ENCODE measurements around the gene FAM117B.
"Not testable (repeated sequence)": the region's sequence is repeated elsewhere in the genome, so short reads cannot be mapped to it uniquely, and the experiment has no call there.

The FAM117B gene

GRCh38 chr2:202764991-202765390 lies 130.2 kb downstream of the FAM117B start:
- no peak for DNase-seq

DNA sequence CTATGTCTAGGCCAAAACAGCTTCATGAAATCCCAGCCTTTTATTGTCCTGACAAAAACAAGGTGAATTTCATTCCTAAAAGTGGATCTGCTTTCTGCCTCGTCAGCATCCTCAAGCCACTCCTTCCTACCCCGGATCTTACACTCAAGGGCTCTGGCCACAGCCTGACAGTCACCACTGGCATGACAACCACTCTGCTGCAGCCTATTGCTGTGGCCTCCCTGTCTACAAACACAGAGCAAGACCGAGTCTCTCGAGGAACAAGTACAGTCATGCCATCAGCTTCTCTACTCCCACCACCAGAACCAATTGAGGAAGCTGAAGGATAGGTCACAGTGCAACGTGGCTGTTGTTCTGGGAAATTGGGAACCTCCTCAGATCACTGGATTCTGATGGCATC lies 130.7 kb downstream of the FAM117B start:
- DNase-seq: no peak

DNA sequence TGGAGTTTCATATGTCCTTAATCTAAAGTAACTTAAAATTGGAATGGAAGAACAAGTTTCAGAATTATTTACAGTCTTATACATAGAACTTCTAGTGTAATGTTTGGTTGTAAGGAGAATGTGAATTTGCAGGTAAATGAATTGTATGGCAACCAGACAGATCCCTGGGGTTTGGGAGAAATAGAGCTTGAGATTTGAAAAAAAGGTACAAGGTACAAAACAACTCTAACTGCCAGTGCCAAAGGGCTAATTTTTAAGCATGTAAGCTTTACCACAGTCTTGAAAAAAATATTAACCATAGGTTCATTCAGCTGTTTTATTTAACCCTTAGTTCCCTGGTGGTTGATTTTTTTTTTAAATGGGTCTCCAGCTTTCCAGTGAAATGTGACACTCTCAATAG lies 133.5 kb downstream of the FAM117B start:
- DNase-seq: no peak

- DNase-seq: no peak
These were observed 134.4 kb downstream of the FAM117B start for GRCh38 chr2:202769201-202769600.

DNA sequence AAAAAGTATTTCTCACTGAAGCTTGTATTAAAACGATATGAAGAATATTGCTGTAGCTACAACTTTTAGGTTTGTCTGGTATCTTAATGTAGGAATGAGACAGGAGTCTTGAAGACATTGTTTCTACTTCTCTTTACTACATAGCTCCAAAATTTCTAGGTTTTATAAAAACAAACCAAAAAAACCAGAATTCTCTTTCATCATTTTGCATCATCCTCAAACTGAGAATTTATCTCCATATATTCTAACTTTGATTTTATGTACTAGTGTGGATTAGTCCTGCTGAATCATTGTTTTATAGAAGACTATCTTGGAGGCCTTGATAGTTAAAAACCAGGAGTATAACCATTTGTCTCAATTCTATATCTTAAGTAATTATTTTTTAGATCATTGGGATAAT lies 136.6 kb downstream of the FAM117B start:
- DNase-seq: no peak

- DNase-seq: no peak
These were observed 137.1 kb downstream of the FAM117B start for GRCh38 chr2:202771741-202772460.

DNA sequence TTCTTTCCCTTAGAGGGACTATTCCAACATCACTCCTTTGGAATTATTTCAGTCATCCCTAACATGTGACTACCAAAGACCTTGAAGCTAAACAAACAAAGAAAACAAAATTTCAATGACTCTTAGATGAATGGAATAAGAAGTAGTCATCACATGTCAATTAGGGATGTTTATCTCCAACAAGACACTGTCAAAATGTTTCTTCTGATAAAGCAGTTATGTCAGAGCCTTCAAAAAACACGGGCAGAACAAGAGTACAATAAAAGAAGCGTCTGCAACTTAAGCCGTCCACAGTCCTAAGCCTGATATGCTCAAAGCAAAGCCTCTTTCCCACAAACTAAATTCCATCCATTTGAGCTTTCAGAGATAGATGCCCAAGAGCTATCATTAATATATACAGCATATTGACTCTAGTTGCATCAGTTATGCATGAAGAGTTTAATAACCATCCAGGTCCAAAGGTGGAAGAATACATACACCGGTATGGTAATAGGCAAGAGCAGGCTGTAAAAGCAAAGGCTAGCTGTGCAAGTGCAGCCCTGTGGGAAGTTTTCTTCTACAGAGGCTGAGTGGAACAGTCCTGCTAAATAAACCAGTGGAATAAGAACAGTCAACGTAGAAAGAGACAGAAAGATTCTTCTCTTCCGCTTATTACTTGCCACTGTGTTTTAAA lies 138.7 kb downstream of the FAM117B start:
- DNase-seq: no peak

DNA sequence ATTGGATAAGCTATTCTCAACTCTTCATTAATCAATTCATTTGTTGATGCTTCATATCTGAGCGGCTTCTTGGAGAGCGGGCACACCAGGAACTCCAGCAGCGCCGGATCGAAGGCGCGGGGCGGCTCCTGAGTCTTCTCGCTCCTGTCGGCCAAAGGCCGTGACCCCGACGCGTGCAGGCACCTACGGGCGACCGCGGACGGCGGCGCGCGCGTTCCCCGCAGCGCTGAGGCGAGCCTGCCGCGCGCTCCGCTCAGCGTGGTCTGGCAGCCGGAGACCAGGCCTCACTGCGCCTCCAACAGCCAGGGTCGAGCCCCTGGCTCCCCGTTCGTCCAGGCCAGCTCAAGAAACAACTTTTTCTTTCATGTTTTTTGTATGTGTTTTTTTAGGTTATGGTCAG lies 139.3 kb downstream of the FAM117B start:
- DNase-seq: no peak

DNA sequence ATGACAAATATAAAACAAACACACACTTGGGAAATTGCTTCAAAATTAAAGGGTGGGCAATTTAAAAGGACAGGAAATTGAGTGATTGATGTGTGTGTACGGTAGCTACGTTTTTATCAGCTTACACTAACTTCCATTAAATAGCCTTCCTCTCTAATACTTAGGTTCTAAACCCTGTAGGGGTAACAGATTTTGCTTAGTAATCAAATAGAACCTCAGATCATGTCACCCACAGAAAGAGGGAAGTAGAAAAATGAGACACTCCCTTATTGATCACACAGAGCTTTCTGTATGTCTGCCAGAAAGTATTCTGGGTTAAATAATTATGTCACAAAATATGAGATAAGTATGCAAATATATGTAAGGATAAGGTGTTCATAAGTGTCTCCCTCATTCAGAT lies 143.4 kb downstream of the FAM117B start:
- DNase-seq: no peak

DNA sequence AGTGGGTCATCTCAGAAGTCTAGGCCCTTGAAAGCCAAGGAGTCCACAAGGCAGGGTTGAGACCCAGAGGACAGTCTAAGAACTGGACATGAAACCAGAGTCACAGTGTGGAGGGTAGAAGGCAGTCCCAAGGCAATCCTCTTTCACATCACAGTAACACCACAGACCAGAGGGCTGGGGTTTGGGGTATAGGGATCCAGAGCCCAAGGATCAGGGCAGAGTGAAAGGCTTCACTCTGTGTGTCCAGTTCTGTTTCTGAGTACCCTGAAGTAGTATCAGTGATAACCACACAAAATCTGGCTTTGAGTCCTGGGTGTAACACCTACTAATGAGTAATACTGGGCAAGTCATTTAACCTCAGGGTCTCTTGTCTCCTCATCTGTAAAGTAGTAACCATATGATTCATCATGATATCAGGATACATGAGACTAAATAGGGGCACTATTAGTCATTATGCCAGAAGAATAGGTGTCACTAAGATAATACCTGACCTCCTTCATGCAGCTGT lies 145.8 kb downstream of the FAM117B start:
- DNase-seq: no peak

DNA sequence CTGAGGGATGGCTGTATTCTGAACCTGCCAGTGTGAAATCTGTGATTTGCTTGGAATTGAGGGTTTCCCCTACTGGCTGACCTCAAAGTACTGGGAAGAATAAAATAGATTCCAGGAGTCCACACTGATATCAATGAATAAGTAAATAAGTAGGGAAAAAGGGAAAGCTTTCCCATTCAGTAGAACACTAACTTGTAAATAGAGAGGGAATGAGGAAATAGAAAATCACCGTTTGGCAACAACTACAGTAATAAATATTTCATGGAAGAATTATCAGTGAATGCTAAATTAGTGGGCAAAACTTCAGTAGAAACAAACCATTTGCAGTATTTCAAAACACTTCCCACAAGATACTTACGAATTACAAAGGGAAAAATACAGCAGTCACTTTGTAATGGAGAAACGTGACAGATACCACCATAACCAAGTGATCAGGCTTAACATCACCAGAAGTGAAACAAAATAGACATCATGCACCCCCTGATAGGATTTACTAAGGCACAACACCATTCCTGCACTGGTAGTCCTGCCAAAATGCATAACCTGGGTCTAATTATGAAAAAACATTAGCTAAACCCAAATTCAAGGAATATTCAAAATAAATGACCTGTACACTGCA lies 148.3 kb downstream of the FAM117B start:
- no peak for DNase-seq

DNA sequence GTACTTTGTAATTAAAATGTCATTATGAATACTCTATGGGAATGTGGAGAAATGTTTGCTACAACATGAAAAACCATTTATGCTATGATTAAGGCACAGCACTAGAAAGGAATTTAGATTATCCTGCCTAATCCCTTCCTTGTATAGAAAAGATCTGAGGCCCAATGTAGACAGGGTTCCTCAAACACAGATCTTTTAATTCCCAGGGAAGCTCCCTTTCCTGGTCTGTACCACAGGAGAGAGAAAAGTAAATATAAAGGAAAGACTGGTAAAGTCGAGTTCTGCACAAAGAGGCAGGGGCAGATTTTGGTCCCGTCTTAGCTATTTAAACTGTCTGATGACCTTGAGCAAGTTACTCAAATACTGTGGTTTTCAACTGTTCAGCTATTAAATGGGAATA lies 152.1 kb downstream of the FAM117B start:
- no peak for DNase-seq

GRCh38 chr2:202790676-202791075 lies 155.9 kb downstream of the FAM117B start:
- DNase-seq: no peak

- no peak for DNase-seq
These were observed 163.2 kb downstream of the FAM117B start for GRCh38 chr2:202797944-202798343.

GRCh38 chr2:202805911-202806310 lies 171.1 kb downstream of the FAM117B start:
- DNase-seq: not testable (repeated sequence)

GRCh38 chr2:202807431-202808138 lies 172.8 kb downstream of the FAM117B start:
- DNase-seq: not testable (repeated sequence)

- DNase-seq: no peak
These were observed 174.0 kb downstream of the FAM117B start for GRCh38 chr2:202808754-202809153.

DNA sequence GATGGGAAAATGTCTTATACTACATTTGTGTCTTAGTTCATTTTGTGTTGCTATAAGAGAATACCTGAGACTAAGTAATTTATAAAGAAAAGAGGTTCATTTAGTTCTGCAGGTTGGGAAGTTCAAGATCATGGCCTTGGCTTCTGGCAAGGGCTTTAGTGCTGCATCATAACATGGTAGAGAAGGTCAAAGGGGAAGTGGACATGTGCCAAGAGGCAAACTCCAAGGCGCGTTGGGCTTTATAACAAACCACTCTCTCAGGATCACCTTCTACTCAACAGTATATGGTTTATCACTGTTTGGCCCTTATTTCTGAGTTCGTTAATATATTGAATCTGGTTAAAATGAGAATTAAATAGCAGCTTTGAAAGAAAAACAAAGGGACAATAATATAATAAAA lies 178.6 kb downstream of the FAM117B start:
- no peak for DNase-seq

DNA sequence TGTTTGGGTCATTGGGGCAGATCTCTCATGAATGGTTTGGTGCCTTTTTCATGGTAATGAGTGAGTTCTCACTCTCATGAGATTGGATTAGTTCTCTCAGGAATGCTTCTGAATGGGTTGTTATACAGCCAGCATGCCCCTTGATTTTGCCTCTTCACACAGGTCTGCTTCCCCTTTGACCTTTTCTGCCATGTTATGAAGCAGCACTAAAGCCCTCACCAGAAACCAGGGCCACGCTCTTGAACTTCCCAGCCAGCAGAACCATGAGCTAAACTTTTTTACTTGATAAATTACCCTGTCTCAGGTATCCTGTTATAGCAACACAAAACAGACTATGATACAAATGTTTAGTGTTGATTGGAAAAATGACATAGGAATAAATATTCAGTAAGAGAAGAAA lies 179.5 kb downstream of the FAM117B start:
- DNase-seq: no peak

DNA sequence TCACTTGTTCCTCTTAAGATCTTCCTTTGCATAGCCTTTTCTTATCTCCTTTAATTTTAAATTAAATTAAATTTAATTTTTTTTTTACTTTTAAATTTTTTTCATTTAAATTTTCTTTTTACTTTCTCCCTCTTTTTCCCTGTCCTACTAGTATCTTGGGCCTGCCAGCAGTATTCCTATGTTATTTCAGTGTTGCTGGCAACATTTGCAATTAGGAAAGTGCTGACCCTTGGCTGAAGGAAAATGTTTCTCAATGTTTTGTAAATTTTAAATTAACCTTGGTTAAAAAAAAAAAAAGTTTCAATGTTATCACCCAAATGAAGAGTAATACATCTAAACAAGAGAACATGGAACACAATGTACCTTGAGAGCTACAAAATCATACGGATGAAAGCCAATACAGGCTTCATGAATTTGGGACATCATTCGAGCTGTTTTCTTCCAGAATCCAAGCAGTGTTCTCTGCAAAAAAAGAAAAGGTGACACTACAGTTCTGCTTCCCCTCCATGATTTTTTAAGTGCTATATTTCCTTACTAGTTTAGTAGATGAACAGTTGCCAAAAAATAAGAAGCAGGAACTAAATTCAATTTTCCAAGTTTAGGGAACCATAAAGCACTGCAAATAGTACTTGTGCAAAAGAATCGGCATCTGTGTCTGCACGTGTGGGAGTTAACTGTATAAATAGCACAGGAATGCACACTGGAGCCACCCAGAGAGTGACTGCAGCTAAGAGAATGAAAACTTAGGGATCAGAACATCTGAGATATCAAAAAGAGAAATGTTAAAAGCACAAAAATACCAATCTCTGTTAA lies 181.0 kb downstream of the FAM117B start:
- no peak for DNase-seq

GRCh38 chr2:202817771-202818170 lies 183.0 kb downstream of the FAM117B start:
- DNase-seq: no peak

DNA sequence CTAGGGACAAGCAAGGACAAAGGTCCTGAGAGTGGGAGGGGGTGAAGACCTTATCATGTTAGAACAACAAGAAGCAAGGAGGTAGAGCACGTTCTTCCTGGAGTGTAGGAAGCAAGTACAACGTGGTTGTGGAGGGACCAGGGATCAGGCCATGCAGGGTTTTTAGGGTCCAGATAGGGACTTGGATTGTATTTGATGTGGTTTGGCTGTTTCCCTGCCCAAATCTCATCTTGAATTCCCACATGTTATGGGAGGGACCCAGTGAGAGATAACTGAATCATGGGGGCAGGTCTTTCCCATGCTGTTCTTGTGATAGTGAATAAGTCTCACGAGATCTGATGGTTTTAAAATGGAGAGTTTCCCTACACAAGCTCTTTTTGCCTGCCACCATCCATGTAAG lies 183.6 kb downstream of the FAM117B start:
- no peak for DNase-seq

Data from NCI-H345 (cell line).